IMR-90 (cell line): ENCODE data around the gene BTNL8. TPM values are rescaled to one million over a fixed set of nuclear protein-coding genes. Genes with fewer than 3 reads are reported as not detected.

Source experiments
- ATAC-seq: fragments of 200-7000 bp; cut with Tn5 transposase; 2 replicates; pipeline ENCODE4 v1.9.1; 2020; ENCODE audit warnings: low read depth, mild to moderate bottlenecking, moderate library complexity
- BruUV-seq: library from RNA; stranded (reverse); fragments of 400-500 nt; replicated peaks from 2 replicates; lab custom pipeline; 2021; lab: Mats Ljungman, UMichigan
- CTCF ChIA-PET: fragments of 300-600 bp; formaldehyde crosslinking; extraction: SDS; loops from one replicate; lab custom pipeline; 2021; ENCODE audit warnings: antibody characterized with exemption; lab: Yijun Ruan, JAX
- POLR2A ChIA-PET: fragments of 300-600 bp; sonication (Branson Sonifier 250); formaldehyde crosslinking; loops from one replicate; lab custom pipeline; 2022; ENCODE audit warnings: antibody characterized with exemption; ENCODE audit not compliant: unreplicated experiment; lab: Charles Lee
- DNase-seq: peaks from one replicate; pipeline ENCODE4 v3.0.0; 2013
- H2AFZ ChIP-seq: replicated peaks from 2 replicates; pipeline ENCODE3; 2013; ENCODE audit warnings: low read length, mild to moderate bottlenecking; ENCODE audit not compliant: poor library complexity
- H2AK5ac ChIP-seq: 2 replicates; pipeline ENCODE4 v1.6.1; 2013; ENCODE audit warnings: low read depth, low read length, inconsistent platforms
- H2AK9ac ChIP-seq: replicated peaks from 2 replicates; pipeline ENCODE3; 2013; ENCODE audit warnings: mild to moderate bottlenecking, low read depth, low read length, moderate library complexity; ENCODE audit not compliant: poor library complexity
- H2BK120ac ChIP-seq: 2 replicates; pipeline ENCODE4 v1.6.1; 2013; ENCODE audit warnings: low read depth, low read length, inconsistent platforms
- H2BK15ac ChIP-seq: 3 replicates; pipeline ENCODE4 v1.6.1; 2013; ENCODE audit warnings: low read depth, low read length, inconsistent platforms
- H2BK20ac ChIP-seq: 2 replicates; pipeline ENCODE4 v1.6.1; 2013; ENCODE audit warnings: low read depth, mild to moderate bottlenecking, inconsistent platforms, low read length, moderate library complexity
- H2BK5ac ChIP-seq: 2 replicates; pipeline ENCODE4 v1.6.1; 2013; ENCODE audit warnings: mild to moderate bottlenecking, low read depth, low read length, inconsistent platforms; ENCODE audit not compliant: poor library complexity, severe bottlenecking
- H3K14ac ChIP-seq: replicated peaks from 2 replicates; pipeline ENCODE4 v1.6.1; 2013; ENCODE audit warnings: low read depth, low read length, inconsistent platforms
- H3K18ac ChIP-seq: 2 replicates; pipeline ENCODE4 v1.6.1; 2013; ENCODE audit warnings: low read depth, low read length, control low read depth
- H3K23ac ChIP-seq: 2 replicates; pipeline ENCODE4 v1.6.1; 2013; ENCODE audit warnings: low read depth, low read length, inconsistent platforms
- H3K27ac ChIP-seq: 2 replicates; pipeline ENCODE4 v1.5.1; 2013; ENCODE audit warnings: mild to moderate bottlenecking, control low read depth, low read length; ENCODE audit not compliant: insufficient read depth
- H3K27me3 ChIP-seq: 2 replicates; pipeline ENCODE4 v1.6.1; 2013; ENCODE audit warnings: low read length; ENCODE audit not compliant: control insufficient read depth, insufficient read depth
- H3K36me3 ChIP-seq: 2 replicates; pipeline ENCODE4 v1.6.1; 2013; ENCODE audit warnings: low read length, mixed read lengths; ENCODE audit not compliant: control insufficient read depth, insufficient read depth
- H3K4ac ChIP-seq: 2 replicates; pipeline ENCODE4 v1.6.1; 2013; ENCODE audit warnings: low read depth, low read length, inconsistent platforms
- H3K4me1 ChIP-seq: 2 replicates; pipeline ENCODE4 v1.6.1; 2013; ENCODE audit warnings: low read length, mixed read lengths; ENCODE audit not compliant: control insufficient read depth, insufficient read depth
- H3K4me2 ChIP-seq: 2 replicates; pipeline ENCODE4 v1.6.1; 2013; ENCODE audit warnings: low read depth, mild to moderate bottlenecking, control low read depth, low read length, moderate library complexity
- H3K4me3 ChIP-seq: 2 replicates; pipeline ENCODE4 v1.5.1; 2013; ENCODE audit warnings: low read depth, mild to moderate bottlenecking, control low read depth, low read length, moderate library complexity; ENCODE audit not compliant: insufficient read depth
- H3K56ac ChIP-seq: 2 replicates; pipeline ENCODE4 v1.6.1; 2013; ENCODE audit warnings: low read length, inconsistent platforms; ENCODE audit not compliant: insufficient read depth; ENCODE audit errors: extremely low read depth
- H3K79me1 ChIP-seq, 2 experiments: 2 replicates each; pipeline ENCODE4 v1.6.1; 2013; ENCODE audit warnings: low read length in 2 of 2, inconsistent platforms in 1 of 2, low read depth in 1 of 2
- H3K9ac ChIP-seq: 2 replicates; pipeline ENCODE4 v1.6.1; 2013; ENCODE audit warnings: low read depth, low read length, control low read depth
- H3K9me1 ChIP-seq: 2 replicates; pipeline ENCODE4 v1.6.1; 2013; ENCODE audit warnings: low read length, inconsistent platforms; ENCODE audit not compliant: insufficient read depth
- H3K9me3 ChIP-seq: 2 replicates; pipeline ENCODE4 v1.6.1; 2013; ENCODE audit warnings: low read length; ENCODE audit not compliant: control insufficient read depth, insufficient read depth
- H4K20me1 ChIP-seq: 2 replicates; pipeline ENCODE4 v1.6.1; 2013; ENCODE audit warnings: low read length, inconsistent platforms; ENCODE audit not compliant: insufficient read depth
- H4K5ac ChIP-seq: 2 replicates; pipeline ENCODE4 v1.6.1; 2013; ENCODE audit warnings: mild to moderate bottlenecking, low read depth, low read length, control low read depth
- H4K8ac ChIP-seq, 2 experiments: 2 replicates each; pipeline ENCODE4 v1.6.1; 2013; ENCODE audit warnings: low read depth in 2 of 2, low read length in 2 of 2, control low read depth in 1 of 2, inconsistent platforms in 1 of 2
- H4K91ac ChIP-seq: 2 replicates; pipeline ENCODE4 v1.6.1; 2013; ENCODE audit warnings: low read depth, low read length, inconsistent platforms; ENCODE audit not compliant: insufficient read depth
- BHLHE40 ChIP-seq: fragments of 150-350 bp; IDR thresholded peaks from 2 replicates; pipeline ENCODE4 v1.6.1; 2016; ENCODE audit warnings: mild to moderate bottlenecking, low read depth, low read length
- ELK1 ChIP-seq: fragments of 150-350 bp; IDR thresholded peaks from 2 replicates; pipeline ENCODE4 v1.6.1; 2016; ENCODE audit warnings: low read depth, mild to moderate bottlenecking, low read length, moderate library complexity, borderline replicate concordance
- MAFK ChIP-seq: IDR thresholded peaks from 2 replicates; pipeline ENCODE4 v1.6.1; 2012; ENCODE audit warnings: low read depth, low read length, improper control_type of control experiment
- MAZ ChIP-seq: IDR thresholded peaks from 2 replicates; pipeline ENCODE4 v1.6.1; 2012; ENCODE audit warnings: low read depth, mild to moderate bottlenecking, low read length, improper control_type of control experiment, moderate library complexity, borderline replicate concordance
- POLR2A ChIP-seq: IDR thresholded peaks from 2 replicates; pipeline ENCODE4 v1.6.1; 2012; ENCODE audit warnings: mild to moderate bottlenecking, low read depth, low read length
- RAD21 ChIP-seq: IDR thresholded peaks from 2 replicates; pipeline ENCODE4 v1.6.1; 2012; ENCODE audit warnings: low read length, improper control_type of control experiment
- USF2 ChIP-seq: fragments of 150-350 bp; IDR thresholded peaks from 2 replicates; pipeline ENCODE4 v1.6.1; 2017; ENCODE audit warnings: mild to moderate bottlenecking, antibody characterized with exemption, low read length, low read depth
- WGBS, 2 experiments: methylation state at CpG; one replicate each; pipeline versions ENCODE4 v1.1.5 to v1.1.7; 2013; ENCODE audit warnings: missing lambda C conversion rate in 2 of 2; ENCODE audit not compliant: insufficient read length in 1 of 2; ENCODE audit errors: extremely low coverage in 2 of 2; 5-methylcytosine and 5-hydroxymethylcytosine counted together
- dilution Hi-C: fragments of 300-500 bp; cut with HindIII; formaldehyde crosslinking; loops from one replicate; pipeline ENCODE4 v1.14.3; 2018; ENCODE audit warnings: low sequenced_read_pairs; ENCODE audit not compliant: unreplicated experiment
- in situ Hi-C: fragments of 300-500 bp; cut with MboI; formaldehyde crosslinking; loops from 3 replicates; pipeline ENCODE4 v1.14.3; 2019; ENCODE audit warnings: low sequenced_read_pairs, inconsistent platforms, mixed read lengths
- intact Hi-C: fragments of 100-400 bp; cut with micrococcal nuclease; formaldehyde crosslinking; loops from 2 replicates; pipeline ENCODE4 v1.10.0; 2022
- polyA plus RNA-seq, 3 experiments: library from polyadenylated mRNA; depleted of rRNA; stranded (reverse); fragments of >200 nt; gene quantifications; 2 replicates each; pipeline ENCODE4 v1.2.3, GENCODE V29; 2012; ENCODE audit warnings: low replicate concordance in 1 of 3
- total RNA-seq: library from RNA; depleted of rRNA; stranded (reverse); fragments of >200 nt; gene quantifications from 2 replicates; pipeline ENCODE4 v1.2.3, GENCODE V29; 2012

Gene BTNL8
- total and polyA plus RNA-seq, 2 of the 4 experiments (the other 2 are of a cell fraction), result not detected

GRCh38 chr5:180908400-180908799 is 9.4 kb downstream of the BTNL8 start:
- no peak overlapping the region for H4K8ac ChIP-seq
- H3K56ac ChIP-seq, result no peak overlapping the region
- DNase-seq, result no peak
- POLR2A ChIA-PET, result no interaction called here
- CTCF ChIA-PET, result no interaction called here
- H2BK15ac ChIP-seq, result no peak overlapping the region
- H3K18ac ChIP-seq, result no peak overlapping the region
- in situ Hi-C loops, result no loop called here
- H4K20me1 ChIP-seq, result no peaks in the 10 kb centered on the region
- no peak overlapping the region for H4K5ac ChIP-seq
- no CpG with 5 or more reads among the region's 9 CpGs for WGBS, 2 experiments
- H3K4me3 ChIP-seq, result no peak overlapping the region
- no peak overlapping the region for H2BK20ac ChIP-seq
- no peak overlapping the region for H3K23ac ChIP-seq
- no peaks in the 10 kb centered on the region for H3K79me1 ChIP-seq
- no peak overlapping the region for H3K4ac ChIP-seq
- H3K4me1 ChIP-seq, result no peaks in the 10 kb centered on the region
- no peak overlapping the region for H4K91ac ChIP-seq
- no TSS peak for BruUV-seq
- H2AK5ac ChIP-seq, result no peak overlapping the region
- no peak for TF ChIP-seq RAD21
- no peak for TF ChIP-seq USF2
- no peak for TF ChIP-seq ELK1
- no peak for TF ChIP-seq MAZ
- no peak for TF ChIP-seq BHLHE40
- no peak for TF ChIP-seq MAFK
- no peak for TF ChIP-seq POLR2A
- H2BK120ac ChIP-seq, result no peak overlapping the region
- no peaks in the 10 kb centered on the region for H3K27me3 ChIP-seq
- H3K36me3 ChIP-seq, result no peaks in the 10 kb centered on the region
- H3K27ac ChIP-seq, result no peak overlapping the region
- intact Hi-C loops, result no loop called here
- H3K9me3 ChIP-seq, result peaks cover 5% of the 10 kb centered on the region
- no peak overlapping the region for H3K14ac ChIP-seq
- H2AFZ ChIP-seq, result no peak overlapping the region
- no peak overlapping the region for H2BK5ac ChIP-seq
- ATAC-seq, result no peak
- no peak overlapping the region for H3K9ac ChIP-seq
- H3K4me2 ChIP-seq, result no peak overlapping the region
- H2AK9ac ChIP-seq, result no peak overlapping the region
- dilution Hi-C loops, result no loop called here
- no peaks in the 10 kb centered on the region for H3K9me1 ChIP-seq
